Measurements from ENCODE around the gene CTTNBP2NL. TPM values are rescaled to one million over a fixed set of nuclear protein-coding genes. Genes with fewer than 3 reads are reported as not detected.

CTTNBP2NL gene
- total RNA-seq, 2 experiments from 2014 or later: 0.47 to 0.57 TPM

Small RNAs within 50 kb of the gene (microRNA-seq; reads per million reads assigned to microRNA genes)
- gene MIR4256: not detected

Other genes starting within 250 kb of the CTTNBP2NL start
- gene WNT2B, start 112.8 kb downstream of the CTTNBP2NL start, total RNA-seq: under 1 TPM; 0.22 to 0.34 TPM
- 10 to 100 TPM; 15.4 to 16.5 TPM for gene ST7L, start 222.9 kb downstream of the CTTNBP2NL start, total RNA-seq
- 100 to 1,000 TPM; 248 to 251 TPM for gene CAPZA1, start 223.6 kb downstream of the CTTNBP2NL start, total RNA-seq